NT2/D1 (cell line): Measurements from ENCODE around the gene ADGRB3.
"Not testable (repeated sequence)": the region's sequence is repeated elsewhere in the genome, so short reads cannot be mapped to it uniquely, and the experiment has no call there.

Experiments
- SUZ12 ChIP-seq: IDR thresholded peaks from 2 replicates; pipeline ENCODE4 v1.6.1; 2011; ENCODE audit not compliant: insufficient read length, insufficient read depth; ENCODE audit errors: extremely low read depth
- YY1 ChIP-seq: IDR thresholded peaks from 2 replicates; pipeline ENCODE4 v1.6.1; 2011; ENCODE audit not compliant: insufficient read length, insufficient read depth
- ZNF274 ChIP-seq: IDR thresholded peaks from 2 replicates; pipeline ENCODE4 v1.6.1; 2011; ENCODE audit warnings: mild to moderate bottlenecking, low read depth, low read length

- TF ChIP-seq ZNF274, YY1, SUZ12: not testable (repeated sequence)
Measured at GRCh38 chr6:69433116-69433515, 798.0 kb downstream of the ADGRB3 start.
